SK-N-SH treated with all-trans-retinoic acid at 6 μM for 48 hours (cell line): ENCODE measurements around the gene GDF7.

Source experiments
- ATAC-seq: fragments of 200-7000 bp; cut with Tn5 transposase; 3 replicates; pipeline ENCODE4 v1.9.1; 2020; ENCODE audit warnings: mild to moderate bottlenecking, moderate library complexity
- ARNTL ChIP-seq: fragments of 450-650 bp; formaldehyde crosslinking; IDR thresholded peaks from 2 replicates; pipeline ENCODE4 v1.5.0; 2020; ENCODE audit warnings: low read depth, mild to moderate bottlenecking, moderate library complexity, borderline replicate concordance
- BACH2 ChIP-seq: fragments of 250-450 bp; sonication (Bioruptor Pico); IDR thresholded peaks from 2 replicates; pipeline ENCODE4 v1.9.0; 2021; ENCODE audit warnings: mild to moderate bottlenecking, borderline replicate concordance
- CSDC2 ChIP-seq: fragments of 250-450 bp; sonication (Bioruptor Pico); IDR thresholded peaks from 2 replicates; pipeline ENCODE4 v1.5.0; 2020; ENCODE audit warnings: mild to moderate bottlenecking, moderate library complexity
- ESRRG ChIP-seq: fragments of 250-450 bp; sonication (Bioruptor Pico); IDR thresholded peaks from 2 replicates; pipeline ENCODE4 v1.6.1; 2021; ENCODE audit warnings: mild to moderate bottlenecking
- GLIS3 ChIP-seq: fragments of 250-450 bp; sonication (Bioruptor Pico); IDR thresholded peaks from 2 replicates; pipeline ENCODE4 v1.5.0; 2020; ENCODE audit warnings: mild to moderate bottlenecking, moderate library complexity
- ISL1 ChIP-seq: fragments of 250-450 bp; sonication (Bioruptor Pico); IDR thresholded peaks from 2 replicates; pipeline ENCODE4 v2.1.2; 2022; ENCODE audit warnings: mild to moderate bottlenecking, moderate library complexity
- OSR1 ChIP-seq: fragments of 250-450 bp; sonication (Bioruptor Pico); IDR thresholded peaks from 2 replicates; pipeline ENCODE4 v1.8.0; 2022; ENCODE audit warnings: moderate library complexity, mild to moderate bottlenecking, inconsistent platforms
- PATZ1 ChIP-seq: fragments of 250-450 bp; sonication (Bioruptor Pico); IDR thresholded peaks from 2 replicates; pipeline ENCODE4 v1.8.0; 2020; ENCODE audit warnings: mild to moderate bottlenecking, moderate library complexity, borderline replicate concordance
- POU6F1 ChIP-seq: fragments of 250-450 bp; sonication (Bioruptor Pico); IDR thresholded peaks from 2 replicates; pipeline ENCODE4 v1.8.0; 2021; ENCODE audit warnings: low read depth, mild to moderate bottlenecking, moderate library complexity, borderline replicate concordance
- PPARA ChIP-seq: fragments of 250-450 bp; sonication (Bioruptor Pico); IDR thresholded peaks from 2 replicates; pipeline ENCODE4 v1.5.0; 2020; ENCODE audit warnings: mild to moderate bottlenecking, borderline replicate concordance
- RARB ChIP-seq: fragments of 250-450 bp; sonication (Bioruptor Pico); IDR thresholded peaks from 2 replicates; pipeline ENCODE4 v1.8.0; 2021; ENCODE audit warnings: mild to moderate bottlenecking, moderate library complexity
- TCF4 ChIP-seq: fragments of 250-450 bp; sonication (Bioruptor Pico); IDR thresholded peaks from 2 replicates; pipeline ENCODE4 v1.8.0; 2021; ENCODE audit warnings: mild to moderate bottlenecking, moderate library complexity, borderline replicate concordance
- TOX ChIP-seq: fragments of 250-450 bp; sonication (Bioruptor Pico); IDR thresholded peaks from 2 replicates; pipeline ENCODE4 v1.8.0; 2021; ENCODE audit warnings: mild to moderate bottlenecking, moderate library complexity, borderline replicate concordance
- TSHZ2 ChIP-seq: fragments of 250-450 bp; sonication (Bioruptor Pico); IDR thresholded peaks from 2 replicates; pipeline ENCODE4 v1.5.0; 2020; ENCODE audit warnings: mild to moderate bottlenecking, moderate library complexity
- ZC3H10 ChIP-seq: fragments of 250-450 bp; sonication (Bioruptor Pico); IDR thresholded peaks from 2 replicates; pipeline ENCODE4 v1.5.1; 2021; ENCODE audit warnings: mild to moderate bottlenecking, moderate library complexity
- ZFP3 ChIP-seq: fragments of 250-450 bp; sonication (Bioruptor Pico); IDR thresholded peaks from 2 replicates; pipeline ENCODE4 v1.5.0; 2020; ENCODE audit warnings: mild to moderate bottlenecking, moderate library complexity
- ZFP30 ChIP-seq: fragments of 450-650 bp; formaldehyde crosslinking; IDR thresholded peaks from 2 replicates; pipeline ENCODE4 v1.5.0; 2022; ENCODE audit warnings: mild to moderate bottlenecking, moderate library complexity
- ZNF565 ChIP-seq: fragments of 450-650 bp; formaldehyde crosslinking; conservative IDR thresholded peaks from 2 replicates; pipeline ENCODE4 v1.5.0; 2020; ENCODE audit warnings: low read depth, mild to moderate bottlenecking, moderate library complexity
- ZNF8 ChIP-seq: fragments of 450-650 bp; formaldehyde crosslinking; IDR thresholded peaks from 2 replicates; pipeline ENCODE4 v1.5.0; 2020; ENCODE audit warnings: mild to moderate bottlenecking, moderate library complexity
- TF ChIP-seq, protein P1 (sequence below): fragments of 250-450 bp; sonication (Bioruptor Pico); IDR thresholded peaks from 2 replicates; pipeline ENCODE4 v1.5.1; 2021; ENCODE audit warnings: mild to moderate bottlenecking, moderate library complexity
- TF ChIP-seq, protein P2 (sequence below): fragments of 250-450 bp; sonication (Bioruptor Pico); IDR thresholded peaks from 2 replicates; pipeline ENCODE4 v1.5.1; 2020; ENCODE audit warnings: low read depth, mild to moderate bottlenecking, moderate library complexity

GDF7 gene

GRCh38 chr2:20678086-20678395 lies 11.1 kb downstream of the GDF7 start:
- TF ChIP-seq ARNTL (no peak), GLIS3 (CRISPR knock-in tag) (no peak), TSHZ2 (CRISPR knock-in tag) (no peak)

GRCh38 chr2:20678780-20679179 lies 11.8 kb downstream of the GDF7 start:
- no peak for ATAC-seq
- TF ChIP-seq ISL1 (no peak), ESRRG (no peak), ZFP30 (CRISPR knock-in tag) (no peak), ZNF8 (CRISPR knock-in tag) (no peak), ARNTL (no peak), TSHZ2 (CRISPR knock-in tag) (no peak), RARB (CRISPR knock-in tag) (no peak), BACH2 (CRISPR knock-in tag) (no peak), OSR1 (CRISPR knock-in tag) (no peak), CSDC2 (no peak)
- TF ChIP-seq, protein P1, sequence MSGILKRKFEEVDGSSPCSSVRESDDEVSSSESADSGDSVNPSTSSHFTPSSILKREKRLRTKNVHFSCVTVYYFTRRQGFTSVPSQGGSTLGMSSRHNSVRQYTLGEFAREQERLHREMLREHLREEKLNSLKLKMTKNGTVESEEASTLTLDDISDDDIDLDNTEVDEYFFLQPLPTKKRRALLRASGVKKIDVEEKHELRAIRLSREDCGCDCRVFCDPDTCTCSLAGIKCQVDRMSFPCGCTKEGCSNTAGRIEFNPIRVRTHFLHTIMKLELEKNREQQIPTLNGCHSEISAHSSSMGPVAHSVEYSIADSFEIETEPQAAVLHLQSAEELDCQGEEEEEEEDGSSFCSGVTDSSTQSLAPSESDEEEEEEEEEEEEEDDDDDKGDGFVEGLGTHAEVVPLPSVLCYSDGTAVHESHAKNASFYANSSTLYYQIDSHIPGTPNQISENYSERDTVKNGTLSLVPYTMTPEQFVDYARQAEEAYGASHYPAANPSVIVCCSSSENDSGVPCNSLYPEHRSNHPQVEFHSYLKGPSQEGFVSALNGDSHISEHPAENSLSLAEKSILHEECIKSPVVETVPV (CRISPR knock-in tag): no peak

More at GRCh38 chr2:20678086-20678395, 11.1 kb downstream of the GDF7 start:
- no peak for ATAC-seq

DNA sequence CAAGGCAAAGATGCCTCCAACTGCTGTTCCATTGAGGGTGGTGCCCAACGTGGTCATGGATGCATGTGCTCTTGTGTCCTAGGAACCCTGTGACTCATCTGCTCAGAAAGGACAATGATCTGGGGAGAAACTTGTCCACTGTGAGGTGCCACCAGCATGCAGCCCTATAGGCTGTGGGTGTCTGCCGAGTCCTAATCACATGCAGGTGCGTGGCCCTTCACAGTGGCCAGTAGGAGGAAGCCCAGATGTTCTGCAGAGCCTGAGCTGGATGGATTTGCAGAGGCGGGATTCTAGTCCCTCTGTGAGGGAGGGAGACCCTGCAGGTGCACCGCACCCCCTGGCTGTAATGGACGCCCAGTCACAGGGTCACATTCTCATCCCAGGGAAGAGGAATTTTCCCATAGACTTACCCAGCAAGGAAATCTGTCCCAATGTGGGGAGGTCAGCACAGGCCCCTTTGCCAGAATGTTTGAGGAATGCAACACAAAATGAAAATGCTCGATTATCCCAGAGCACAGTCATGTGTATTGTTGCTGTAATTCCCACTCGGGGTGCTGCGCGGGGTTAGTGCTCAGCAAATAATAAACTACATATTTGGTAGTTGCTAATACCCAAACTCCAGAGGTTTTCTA lies 13.9 kb downstream of the GDF7 start:
- ATAC-seq: no peak
- no peak for TF ChIP-seq ZFP30 (CRISPR knock-in tag)
- no peak for TF ChIP-seq GLIS3 (CRISPR knock-in tag)
- no peak for TF ChIP-seq ESRRG
- TF ChIP-seq TOX: no peak
- no peak for TF ChIP-seq ZFP3 (CRISPR knock-in tag)
- TF ChIP-seq, protein P1 (CRISPR knock-in tag): no peak
- TF ChIP-seq OSR1 (CRISPR knock-in tag): no peak
- TF ChIP-seq RARB (CRISPR knock-in tag): no peak
- no peak for TF ChIP-seq ZNF565
- TF ChIP-seq TCF4 (CRISPR knock-in tag): no peak
- no peak for TF ChIP-seq PPARA (CRISPR knock-in tag)
- no peak for TF ChIP-seq TSHZ2 (CRISPR knock-in tag)
- no peak for TF ChIP-seq ARNTL
- TF ChIP-seq ZC3H10 (CRISPR knock-in tag): no peak
- TF ChIP-seq, protein P2, sequence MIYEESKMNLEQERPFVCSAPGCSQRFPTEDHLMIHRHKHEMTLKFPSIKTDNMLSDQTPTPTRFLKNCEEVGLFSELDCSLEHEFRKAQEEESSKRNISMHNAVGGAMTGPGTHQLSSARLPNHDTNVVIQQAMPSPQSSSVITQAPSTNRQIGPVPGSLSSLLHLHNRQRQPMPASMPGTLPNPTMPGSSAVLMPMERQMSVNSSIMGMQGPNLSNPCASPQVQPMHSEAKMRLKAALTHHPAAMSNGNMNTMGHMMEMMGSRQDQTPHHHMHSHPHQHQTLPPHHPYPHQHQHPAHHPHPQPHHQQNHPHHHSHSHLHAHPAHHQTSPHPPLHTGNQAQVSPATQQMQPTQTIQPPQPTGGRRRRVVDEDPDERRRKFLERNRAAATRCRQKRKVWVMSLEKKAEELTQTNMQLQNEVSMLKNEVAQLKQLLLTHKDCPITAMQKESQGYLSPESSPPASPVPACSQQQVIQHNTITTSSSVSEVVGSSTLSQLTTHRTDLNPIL (CRISPR knock-in tag): no peak
- no peak for TF ChIP-seq POU6F1 (CRISPR knock-in tag)
- no peak for TF ChIP-seq PATZ1
